Choroid plexus epithelial cell (primary cell): ENCODE results near the gene MMD2.

ENCODE experiments used
- DNase-seq: peaks from one replicate; pipeline ENCODE4 v3.0.0-alpha.2; 2010; ENCODE audit warnings: low read depth
- H3K4me3 ChIP-seq: 2 replicates; pipeline ENCODE4 v1.5.1; 2011; ENCODE audit warnings: low read depth, mild to moderate bottlenecking, control low read depth, low read length, moderate library complexity
- CTCF ChIP-seq: conservative IDR thresholded peaks from 2 replicates; pipeline ENCODE4 v1.5.1; 2011; ENCODE audit warnings: low read depth, mild to moderate bottlenecking, control low read depth, inconsistent platforms, low read length, moderate library complexity

MMD2 gene

GRCh38 chr7:4965295-4966022 lies 6.5 kb upstream of the MMD2 start:
- DNase-seq = no peak
- no peak overlapping the region for H3K4me3 ChIP-seq
- TF ChIP-seq CTCF = no peak

GRCh38 chr7:4964506-4964905 lies 5.5 kb upstream of the MMD2 start:
- no peak overlapping the region for H3K4me3 ChIP-seq
- no peak for DNase-seq
- no peak for TF ChIP-seq CTCF

- no peak overlapping the region for H3K4me3 ChIP-seq
- no peak for DNase-seq
- no peak for TF ChIP-seq CTCF
These were observed 4.1 kb upstream of the MMD2 start for GRCh38 chr7:4962872-4963775.

GRCh38 chr7:4960363-4960762 lies 1.4 kb upstream of the MMD2 start:
- H3K4me3 ChIP-seq = no peak overlapping the region
- peak; percentile 12 for TF ChIP-seq CTCF
- no peak for DNase-seq

- no peak for DNase-seq
- no peak for TF ChIP-seq CTCF
- no peak overlapping the region for H3K4me3 ChIP-seq
These were observed 906 bp upstream of the MMD2 start for GRCh38 chr7:4959893-4960292.

GRCh38 chr7:4959306-4959705 lies 319 bp upstream of the MMD2 start:
- no peak for TF ChIP-seq CTCF

More at GRCh38 chr7:4959306-4959705, 319 bp upstream of the MMD2 start:
- H3K4me3 ChIP-seq = no peak overlapping the region
- DNase-seq = no peak
